Panc1 (cell line): ENCODE results near the gene TRNAU1AP. TPM values are rescaled to one million over a fixed set of nuclear protein-coding genes. Genes with fewer than 3 reads are reported as not detected.
A peak's percentile ranks its signal among the peaks of the same experiment; 100 is the strongest.
"Not testable (repeated sequence)": the region's sequence is repeated elsewhere in the genome, so short reads cannot be mapped to it uniquely, and the experiment has no call there.

Experiments used
- ATAC-seq: fragments of 200-7000 bp; cut with Tn5 transposase; 2 replicates; pipeline ENCODE4 v1.9.1; 2020; ENCODE audit warnings: mild to moderate bottlenecking, moderate library complexity
- BruUV-seq: library from RNA; stranded (reverse); fragments of 400-500 nt; replicated peaks from 2 replicates; lab custom pipeline; 2021; lab: Mats Ljungman, UMichigan
- CTCF ChIA-PET: fragments of 300-600 bp; sonication (Branson Sonifier 250); formaldehyde crosslinking; loops from one replicate; lab custom pipeline; 2022; ENCODE audit warnings: antibody characterized with exemption; lab: Charles Lee
- POLR2A ChIA-PET: fragments of 300-600 bp; sonication (Branson Sonifier 250); formaldehyde crosslinking; loops from one replicate; lab custom pipeline; 2022; ENCODE audit warnings: antibody characterized with exemption; lab: Charles Lee
- DNase-seq: peaks from one replicate; pipeline ENCODE4 v3.0.0-alpha.2; 2010; ENCODE audit warnings: low read depth, low spot score
- H3K27ac ChIP-seq: 2 replicates; pipeline ENCODE4 v1.5.1; 2011; ENCODE audit warnings: mild to moderate bottlenecking, low read length, inconsistent platforms
- H3K27me3 ChIP-seq: fragments of 200-500 bp; sonication (Bioruptor generic); 2 replicates; pipeline ENCODE4 v1.6.0; 2014; ENCODE audit warnings: low read length, inconsistent platforms; ENCODE audit not compliant: control insufficient read depth, insufficient read depth
- H3K36me3 ChIP-seq: fragments of 200-500 bp; sonication (Bioruptor generic); 2 replicates; pipeline ENCODE4 v1.5.1; 2014; ENCODE audit warnings: inconsistent platforms, mild to moderate bottlenecking, low read length, moderate library complexity; ENCODE audit not compliant: control insufficient read depth, insufficient read depth
- H3K4me1 ChIP-seq: 2 replicates; pipeline ENCODE4 v1.5.1; 2011; ENCODE audit warnings: inconsistent platforms, mild to moderate bottlenecking, low read length, moderate library complexity; ENCODE audit not compliant: control insufficient read depth, insufficient read depth
- H3K4me3 ChIP-seq, 2 experiments: 2 replicates each; pipeline ENCODE4 v1.5.1; 2011 to 2012; ENCODE audit warnings: low read depth in 2 of 2, low read length in 2 of 2, mild to moderate bottlenecking in 2 of 2, inconsistent platforms in 1 of 2, moderate library complexity in 1 of 2
- H3K9me3 ChIP-seq: fragments of 200-500 bp; sonication (Bioruptor generic); 2 replicates; pipeline ENCODE4 v1.5.1; 2014; ENCODE audit warnings: low read depth, mild to moderate bottlenecking, inconsistent platforms, low read length, moderate library complexity; ENCODE audit not compliant: control insufficient read depth, insufficient read depth
- POLR2AphosphoS5 ChIP-seq: IDR thresholded peaks from 2 replicates; pipeline ENCODE4 v1.6.1; 2012; ENCODE audit warnings: mild to moderate bottlenecking, low read depth, low read length, moderate library complexity
- SIN3A ChIP-seq: IDR thresholded peaks from 2 replicates; pipeline ENCODE4 v1.6.1; 2012; ENCODE audit warnings: low read depth, mild to moderate bottlenecking, low read length, moderate library complexity, borderline replicate concordance; ENCODE audit not compliant: insufficient read depth
- TCF7L2 ChIP-seq: IDR thresholded peaks from 2 replicates; pipeline ENCODE4 v1.6.1; 2011; ENCODE audit warnings: mild to moderate bottlenecking, low read depth, low read length, inconsistent platforms
- in situ Hi-C: cut with HindIII; loops from 2 replicates; pipeline ENCODE4 v1.10.0; 2016; ENCODE audit warnings: low sequenced_read_pairs, low pct_unique_long_range_greater_than_20kb
- intact Hi-C: fragments of 100-400 bp; cut with micrococcal nuclease; formaldehyde crosslinking; loops from one replicate; pipeline ENCODE4 v1.10.0; 2022; ENCODE audit not compliant: unreplicated experiment
- total RNA-seq: library from RNA; stranded (reverse); gene quantifications from one replicate; pipeline ENCODE4 v1.2.1, GENCODE V29; 2021; ENCODE audit not compliant: unreplicated experiment
- TF ChIP-seq, protein P1 (sequence below): fragments of 450-650 bp; IDR thresholded peaks from 2 replicates; pipeline ENCODE4 v1.5.1; 2017; ENCODE audit warnings: mild to moderate bottlenecking
- TF ChIP-seq, protein P2 (sequence below), 2 experiments: IDR thresholded peaks; 2 replicates each; pipeline ENCODE4 v1.6.1; 2011 to 2012; ENCODE audit warnings: low read depth in 2 of 2, control low read depth in 1 of 2, low read length in 1 of 2, mild to moderate bottlenecking in 1 of 2, moderate library complexity in 1 of 2; ENCODE audit not compliant: insufficient read depth in 1 of 2

TRNAU1AP gene
- total RNA-seq, 1 experiment from 2014 or later = 39.1 TPM

DNA sequence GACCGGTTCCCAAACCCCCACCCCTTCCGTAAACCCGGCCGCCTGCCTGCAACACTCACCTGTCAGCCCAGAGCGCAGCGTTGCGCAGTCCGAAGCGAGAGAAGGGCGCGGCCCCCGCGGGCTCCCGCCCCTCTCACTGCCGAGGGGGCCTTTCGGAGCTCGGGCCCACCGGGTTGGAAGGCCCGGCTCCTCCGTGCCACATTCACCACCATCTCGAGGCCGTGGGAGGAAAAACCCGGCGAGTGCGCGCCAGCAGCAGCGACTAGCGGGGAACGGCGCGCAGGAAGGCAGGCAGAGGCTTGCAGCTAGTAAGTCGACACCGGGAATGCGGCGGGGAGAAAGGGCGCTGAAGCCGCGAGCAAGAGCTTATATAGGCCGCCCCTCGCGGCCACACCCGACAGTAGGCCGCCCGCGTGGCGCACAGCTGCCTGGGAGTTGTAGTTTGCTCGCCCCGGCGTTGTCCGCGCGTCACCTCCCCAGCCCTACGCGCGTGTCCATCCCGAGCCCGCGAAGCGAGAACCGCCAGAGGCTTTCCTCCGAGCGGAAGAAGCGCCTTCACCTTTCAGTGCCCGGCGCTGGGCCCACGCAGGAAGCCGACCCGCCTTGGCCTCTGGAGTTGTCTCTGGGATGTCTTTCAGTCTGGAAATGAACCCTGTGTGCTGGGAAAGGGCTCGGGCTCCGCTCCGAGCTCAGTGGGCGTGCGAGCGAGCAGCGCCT, 28.8 kb downstream of the TRNAU1AP start:
- H3K36me3 ChIP-seq = peaks cover 15% of the 10 kb centered on the region
- POLR2A ChIA-PET = interaction anchor here (0.5 to 1.2 kb wide), 12 partner anchors 9 to 579 kb away, joined by 3 to 11 read pairs (median 6); no protein-coding TSS in a partner anchor
- TF ChIP-seq, protein P1, sequence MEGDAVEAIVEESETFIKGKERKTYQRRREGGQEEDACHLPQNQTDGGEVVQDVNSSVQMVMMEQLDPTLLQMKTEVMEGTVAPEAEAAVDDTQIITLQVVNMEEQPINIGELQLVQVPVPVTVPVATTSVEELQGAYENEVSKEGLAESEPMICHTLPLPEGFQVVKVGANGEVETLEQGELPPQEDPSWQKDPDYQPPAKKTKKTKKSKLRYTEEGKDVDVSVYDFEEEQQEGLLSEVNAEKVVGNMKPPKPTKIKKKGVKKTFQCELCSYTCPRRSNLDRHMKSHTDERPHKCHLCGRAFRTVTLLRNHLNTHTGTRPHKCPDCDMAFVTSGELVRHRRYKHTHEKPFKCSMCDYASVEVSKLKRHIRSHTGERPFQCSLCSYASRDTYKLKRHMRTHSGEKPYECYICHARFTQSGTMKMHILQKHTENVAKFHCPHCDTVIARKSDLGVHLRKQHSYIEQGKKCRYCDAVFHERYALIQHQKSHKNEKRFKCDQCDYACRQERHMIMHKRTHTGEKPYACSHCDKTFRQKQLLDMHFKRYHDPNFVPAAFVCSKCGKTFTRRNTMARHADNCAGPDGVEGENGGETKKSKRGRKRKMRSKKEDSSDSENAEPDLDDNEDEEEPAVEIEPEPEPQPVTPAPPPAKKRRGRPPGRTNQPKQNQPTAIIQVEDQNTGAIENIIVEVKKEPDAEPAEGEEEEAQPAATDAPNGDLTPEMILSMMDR = no peak
- TF ChIP-seq POLR2AphosphoS5 = peak; percentile 100
- peak; percentile 99; the same call in 1 of the 2 replicates for TF ChIP-seq SIN3A
- TF ChIP-seq, protein P2, sequence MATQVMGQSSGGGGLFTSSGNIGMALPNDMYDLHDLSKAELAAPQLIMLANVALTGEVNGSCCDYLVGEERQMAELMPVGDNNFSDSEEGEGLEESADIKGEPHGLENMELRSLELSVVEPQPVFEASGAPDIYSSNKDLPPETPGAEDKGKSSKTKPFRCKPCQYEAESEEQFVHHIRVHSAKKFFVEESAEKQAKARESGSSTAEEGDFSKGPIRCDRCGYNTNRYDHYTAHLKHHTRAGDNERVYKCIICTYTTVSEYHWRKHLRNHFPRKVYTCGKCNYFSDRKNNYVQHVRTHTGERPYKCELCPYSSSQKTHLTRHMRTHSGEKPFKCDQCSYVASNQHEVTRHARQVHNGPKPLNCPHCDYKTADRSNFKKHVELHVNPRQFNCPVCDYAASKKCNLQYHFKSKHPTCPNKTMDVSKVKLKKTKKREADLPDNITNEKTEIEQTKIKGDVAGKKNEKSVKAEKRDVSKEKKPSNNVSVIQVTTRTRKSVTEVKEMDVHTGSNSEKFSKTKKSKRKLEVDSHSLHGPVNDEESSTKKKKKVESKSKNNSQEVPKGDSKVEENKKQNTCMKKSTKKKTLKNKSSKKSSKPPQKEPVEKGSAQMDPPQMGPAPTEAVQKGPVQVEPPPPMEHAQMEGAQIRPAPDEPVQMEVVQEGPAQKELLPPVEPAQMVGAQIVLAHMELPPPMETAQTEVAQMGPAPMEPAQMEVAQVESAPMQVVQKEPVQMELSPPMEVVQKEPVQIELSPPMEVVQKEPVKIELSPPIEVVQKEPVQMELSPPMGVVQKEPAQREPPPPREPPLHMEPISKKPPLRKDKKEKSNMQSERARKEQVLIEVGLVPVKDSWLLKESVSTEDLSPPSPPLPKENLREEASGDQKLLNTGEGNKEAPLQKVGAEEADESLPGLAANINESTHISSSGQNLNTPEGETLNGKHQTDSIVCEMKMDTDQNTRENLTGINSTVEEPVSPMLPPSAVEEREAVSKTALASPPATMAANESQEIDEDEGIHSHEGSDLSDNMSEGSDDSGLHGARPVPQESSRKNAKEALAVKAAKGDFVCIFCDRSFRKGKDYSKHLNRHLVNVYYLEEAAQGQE (IDR thresholded peaks at IDR 0.05; ENCODE audit: insufficient read depth in 1 of 2, low read depth in 2 of 2, low read length in 1 of 2) = peak in 1 of 2 experiments; percentile 72; a peak in 1 of 4 replicates
- intact Hi-C loops = no loop called here
- CTCF ChIA-PET = interaction anchor here (0.6 to 0.8 kb wide), 2 partner anchors 21 to 467 kb away, joined by 3 read pairs; no protein-coding TSS in a partner anchor
- H3K27ac ChIP-seq = peak overlapping the region; percentile 93
- peaks cover 4% of the 10 kb centered on the region for H3K4me1 ChIP-seq
- no peaks in the 10 kb centered on the region for H3K9me3 ChIP-seq
- DNase-seq = peak; percentile 85
- peak overlapping the region; percentile 89 to 90 for H3K4me3 ChIP-seq
- in situ Hi-C loops = no loop called here
- H3K27me3 ChIP-seq = no peaks in the 10 kb centered on the region
- peak; percentile 95 for ATAC-seq
- no TSS peak for BruUV-seq

DNA sequence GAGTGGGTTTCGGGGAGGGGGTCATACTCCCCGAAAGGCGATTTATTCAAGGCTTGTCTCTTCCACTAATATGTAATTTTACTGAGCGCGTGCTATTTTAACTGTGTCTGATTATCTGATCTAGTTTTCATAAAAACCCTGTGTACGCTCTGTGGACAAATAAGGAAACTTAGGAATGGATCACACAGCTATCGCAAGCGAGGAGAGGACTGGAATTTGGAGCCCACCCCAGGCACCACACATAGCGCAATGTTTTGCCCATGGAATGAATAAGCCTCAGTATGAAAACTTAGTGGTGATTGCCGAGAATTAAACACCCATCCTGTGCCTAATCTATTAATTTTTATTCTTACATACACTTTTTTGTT, 29.3 kb downstream of the TRNAU1AP start:
- H3K4me3 ChIP-seq = peak overlapping the region; percentile 89 to 90
- peak overlapping the region; percentile 90 for H3K27ac ChIP-seq
- TF ChIP-seq POLR2AphosphoS5 (no peak), TCF7L2 (no peak), SIN3A (no peak)
- TF ChIP-seq, protein P2 (IDR thresholded peaks at IDR 0.05; ENCODE audit: insufficient read depth in 1 of 2, low read depth in 2 of 2, low read length in 1 of 2) = no peak
- TF ChIP-seq, protein P1 = no peak
- H3K4me1 ChIP-seq = peaks cover 4% of the 10 kb centered on the region
- ATAC-seq = peak; percentile 61
- no peaks in the 10 kb centered on the region for H3K9me3 ChIP-seq
- DNase-seq = no peak
- intact Hi-C loops = no loop called here
- POLR2A ChIA-PET = interaction anchor here (0.5 to 1.2 kb wide), 13 partner anchors 8 to 579 kb away, joined by 3 to 11 read pairs (median 5); partner anchors contain the start of gene TAF12
- H3K27me3 ChIP-seq = no peaks in the 10 kb centered on the region
- in situ Hi-C loops = no loop called here
- peaks cover 15% of the 10 kb centered on the region for H3K36me3 ChIP-seq
- CTCF ChIA-PET = interaction anchor here (0.6 to 0.8 kb wide), 2 partner anchors 20 to 467 kb away, joined by 3 read pairs; no protein-coding TSS in a partner anchor
- BruUV-seq = TSS peak; percentile 98

DNA sequence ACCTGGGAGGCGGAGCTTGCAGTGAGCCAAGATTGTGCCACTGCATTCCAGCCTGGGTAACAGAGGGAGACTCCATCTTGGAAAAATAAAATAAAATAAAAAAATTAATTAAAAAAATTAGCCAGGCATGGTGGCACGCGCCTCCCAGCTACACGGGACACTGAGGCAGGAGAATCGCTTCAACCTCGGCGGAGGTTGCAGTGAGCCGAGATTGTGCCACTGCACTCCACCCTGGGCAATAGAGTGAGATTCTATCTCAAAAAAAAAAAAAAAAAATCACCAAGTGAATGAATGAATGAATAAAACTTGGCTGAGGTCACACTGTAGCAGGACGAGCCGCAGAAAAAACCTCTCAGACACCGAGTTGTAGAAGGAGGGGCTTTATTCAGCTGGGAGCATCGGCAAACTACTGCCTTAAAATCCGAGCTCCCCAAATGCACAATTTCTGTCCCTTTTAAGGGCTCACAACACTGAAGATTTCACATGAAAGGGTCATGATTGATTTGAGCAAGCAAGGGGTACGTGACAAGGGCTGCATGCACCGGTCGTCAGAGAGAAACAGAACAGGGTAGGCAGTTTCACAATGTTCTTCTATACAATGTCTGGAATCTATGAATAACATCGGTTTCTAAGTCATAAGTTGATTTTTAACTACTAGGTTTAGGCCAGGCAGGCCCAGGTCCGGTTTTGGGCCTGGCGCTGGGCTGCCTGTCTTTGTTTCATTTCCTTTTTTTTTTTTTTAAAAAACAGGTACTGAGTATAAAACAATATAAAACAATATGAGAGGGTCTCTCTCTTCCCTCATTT, 33.9 kb downstream of the TRNAU1AP start:
- H3K4me1 ChIP-seq, H3K27ac ChIP-seq, BruUV-seq, ATAC-seq, H3K36me3 ChIP-seq, H3K4me3 ChIP-seq, H3K9me3 ChIP-seq, in situ Hi-C loops, intact Hi-C loops, DNase-seq, H3K27me3 ChIP-seq, CTCF ChIA-PET: not testable (repeated sequence)
- POLR2A ChIA-PET = interaction anchor here (0.7 kb wide), 1 partner anchor 267 kb away, joined by 9 read pairs; no protein-coding TSS in a partner anchor
